ENCODE results near the gene ST8SIA2. TPM values are rescaled to one million over a fixed set of nuclear protein-coding genes. Genes with fewer than 3 reads are reported as not detected.

The ST8SIA2 gene, protein sequence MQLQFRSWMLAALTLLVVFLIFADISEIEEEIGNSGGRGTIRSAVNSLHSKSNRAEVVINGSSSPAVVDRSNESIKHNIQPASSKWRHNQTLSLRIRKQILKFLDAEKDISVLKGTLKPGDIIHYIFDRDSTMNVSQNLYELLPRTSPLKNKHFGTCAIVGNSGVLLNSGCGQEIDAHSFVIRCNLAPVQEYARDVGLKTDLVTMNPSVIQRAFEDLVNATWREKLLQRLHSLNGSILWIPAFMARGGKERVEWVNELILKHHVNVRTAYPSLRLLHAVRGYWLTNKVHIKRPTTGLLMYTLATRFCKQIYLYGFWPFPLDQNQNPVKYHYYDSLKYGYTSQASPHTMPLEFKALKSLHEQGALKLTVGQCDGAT
- 1.4 and 1.8 TPM in 2 replicates for total RNA-seq (2014; rRNA removed; shearing (Covaris generic))
- polyA plus RNA-seq (2015; cell fraction: cytosol; rRNA removed) = not detected in 2 replicates
- not detected in 2 replicates for polyA plus RNA-seq (2015; cell fraction: nucleus; rRNA removed)

DNA sequence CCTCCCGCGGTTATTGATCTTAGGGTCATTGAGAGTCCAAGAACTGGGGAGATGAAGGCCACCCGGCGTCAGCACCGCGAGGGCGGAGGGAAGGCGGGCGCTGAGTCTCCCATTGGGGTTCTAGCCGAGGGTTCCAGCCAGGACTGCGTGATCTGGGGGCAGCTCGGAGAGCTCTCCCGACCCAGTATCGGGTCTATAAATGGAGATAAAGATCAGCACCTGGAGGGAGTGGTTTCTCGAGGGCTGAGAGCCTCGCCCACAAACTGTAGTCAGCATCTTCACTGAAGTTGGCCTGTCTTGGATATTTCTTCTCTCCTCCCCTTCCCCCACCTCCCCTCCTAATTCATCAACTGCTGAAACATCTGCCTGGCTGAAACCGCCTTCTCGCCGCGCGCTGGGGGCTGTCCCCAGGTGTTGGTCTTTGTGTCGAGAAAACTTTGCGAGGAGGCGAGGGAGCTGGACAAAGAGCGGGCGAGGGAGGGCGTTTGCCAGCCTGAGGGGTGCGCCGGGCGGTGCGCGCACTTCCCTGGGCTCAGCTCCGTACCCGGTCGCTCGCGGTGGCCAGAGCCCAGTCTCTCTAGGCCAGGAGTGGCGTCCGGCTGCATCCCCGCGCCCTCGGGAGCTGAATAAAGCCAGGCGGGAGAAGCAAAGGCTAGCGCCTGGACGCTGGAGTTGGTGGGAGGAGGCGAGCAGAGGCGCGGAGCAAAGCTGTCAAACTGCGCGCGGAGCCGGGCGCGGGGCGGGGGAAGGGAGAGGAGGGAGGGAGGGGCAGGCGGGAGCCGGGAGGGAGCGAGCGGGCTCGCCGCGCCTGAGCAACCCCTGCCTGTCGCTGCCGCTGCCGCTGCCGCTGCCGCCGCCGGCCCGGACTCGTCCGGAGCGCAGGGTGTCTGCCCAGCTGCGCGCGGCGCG is at the start of gene ST8SIA2:
TSS of gene ST8SIA2 (plus strand) at position 811 of the 909 bp plus-strand sequence. CDS start 184 bp downstream, outside the sequence.
- no peak for DNase-seq (ENCODE audit: low read depth)

DNA sequence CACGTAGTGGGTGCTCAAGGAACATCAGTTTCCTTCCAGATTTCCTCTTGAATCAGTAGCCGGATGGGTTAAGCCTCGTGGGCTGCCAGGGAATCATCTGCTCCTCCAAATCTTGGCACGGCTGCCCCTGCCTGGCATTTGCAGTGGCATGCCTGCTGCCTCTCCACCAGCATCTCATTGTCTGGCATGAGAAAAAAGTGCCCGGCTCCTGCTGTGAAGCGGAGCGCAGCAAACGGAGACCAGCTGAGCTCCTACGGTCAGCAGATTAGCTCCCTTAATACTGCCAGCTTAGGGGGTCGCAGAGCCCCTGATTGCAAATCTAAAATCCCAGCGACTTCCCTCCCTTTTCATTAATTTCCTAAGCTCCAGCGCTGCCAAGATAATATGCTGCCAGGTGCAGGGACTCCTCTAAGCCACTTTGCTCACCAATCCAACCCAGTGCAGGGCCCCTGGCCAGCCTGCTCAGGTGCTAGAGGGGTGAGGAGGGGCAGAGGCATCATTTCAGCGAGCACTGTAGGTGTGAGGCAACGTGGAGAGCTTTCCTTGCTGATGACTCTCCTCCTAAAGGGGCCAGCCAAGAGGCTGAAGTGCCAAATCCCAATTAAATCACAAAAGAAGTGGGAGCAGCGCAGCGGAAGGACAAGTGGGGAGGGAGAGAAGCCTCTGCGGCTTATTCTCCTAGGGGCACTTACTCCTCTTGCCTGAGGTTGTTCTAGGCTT is 49.6 kb upstream of the ST8SIA2 start:
- no peak for DNase-seq (ENCODE audit: low read depth)

DNA sequence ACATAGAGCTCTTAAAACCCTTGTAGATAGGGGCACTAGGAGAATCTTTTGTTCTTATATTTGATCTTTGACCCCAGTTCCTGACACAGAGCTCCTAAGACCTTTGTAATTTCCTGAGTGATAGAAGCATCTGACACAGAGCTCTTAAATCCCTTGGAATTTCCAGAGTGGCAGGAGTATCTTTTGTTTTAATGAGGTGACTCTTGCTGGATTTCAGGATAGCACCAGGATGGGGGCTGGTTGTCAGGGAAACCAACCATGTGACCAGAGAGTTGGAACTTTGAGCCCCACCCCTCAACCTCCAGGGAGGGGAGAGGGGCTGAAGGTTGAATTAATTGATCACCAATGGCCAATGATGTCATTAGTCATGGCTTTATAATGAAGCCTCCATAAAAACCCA is 47.6 kb upstream of the ST8SIA2 start:
- no peak for DNase-seq (ENCODE audit: low read depth)

DNA sequence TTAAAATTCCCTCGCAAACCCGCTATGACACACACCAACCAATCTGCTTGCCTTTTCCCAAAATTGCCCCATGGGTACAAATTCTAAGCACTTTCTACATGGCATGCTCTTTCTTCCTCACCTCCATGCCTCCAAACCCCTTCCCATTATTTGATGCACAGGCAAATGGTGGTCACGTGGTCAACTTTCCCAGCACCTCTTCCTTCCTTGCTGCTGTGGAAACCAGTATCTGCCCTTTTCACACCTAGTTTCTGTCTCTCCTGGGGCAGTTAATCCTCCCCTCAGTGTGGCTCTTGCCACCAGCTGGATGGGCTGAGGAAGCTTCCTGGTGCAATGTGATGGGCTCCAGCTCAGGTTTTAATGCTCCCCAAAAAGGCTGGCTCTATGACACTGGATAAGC is 38.4 kb upstream of the ST8SIA2 start:
- DNase-seq (ENCODE audit: low read depth) = no peak

DNA sequence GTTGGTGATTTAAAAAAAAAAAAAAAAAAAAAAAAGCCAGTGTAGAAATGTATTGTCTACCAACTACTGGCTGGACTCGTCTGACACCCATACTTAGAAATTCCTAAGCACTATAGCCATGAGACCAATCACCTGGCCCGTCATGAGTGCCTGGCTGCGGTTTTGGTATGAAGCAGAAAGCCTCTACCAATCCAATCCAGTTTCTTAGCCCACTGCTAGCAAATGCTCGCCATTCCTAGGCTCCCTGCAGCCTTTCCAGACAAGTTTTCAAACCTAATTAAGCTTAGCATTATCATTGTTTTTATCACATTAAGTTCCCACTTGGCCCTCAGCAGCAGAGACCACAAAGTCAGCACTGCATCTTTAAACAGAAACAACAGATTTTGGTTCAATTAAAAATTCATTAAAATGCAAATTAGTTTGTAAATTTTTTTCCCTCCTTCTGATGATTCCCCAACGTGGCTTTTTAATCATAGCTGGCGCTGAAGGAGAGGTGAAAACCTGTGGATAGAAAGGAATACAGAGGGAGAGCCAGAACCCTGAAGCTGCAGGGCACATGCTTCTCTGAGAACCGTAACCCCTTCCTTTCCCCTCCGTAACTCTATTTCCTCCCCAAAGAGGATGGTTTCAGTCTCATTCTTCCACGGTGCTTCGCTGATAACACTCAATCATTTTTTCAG is 32.2 kb upstream of the ST8SIA2 start:
- DNase-seq (ENCODE audit: low read depth) = no peak

DNA sequence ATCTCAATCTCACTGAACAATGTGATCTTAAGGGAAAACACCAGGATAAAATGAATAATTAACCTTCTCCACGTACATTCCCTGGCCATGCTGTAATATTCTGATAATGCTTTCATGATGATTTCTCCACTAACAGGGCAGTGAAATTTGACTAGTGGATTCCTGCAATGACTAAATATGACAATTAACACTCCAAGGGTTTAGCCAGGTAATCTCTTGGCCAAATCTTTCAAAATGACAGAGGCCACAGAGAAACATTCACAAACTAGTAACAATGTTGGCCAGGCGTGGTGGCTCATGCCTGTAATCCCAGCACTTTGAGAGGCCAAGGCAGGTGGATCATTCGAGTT is 31.7 kb upstream of the ST8SIA2 start:
- no peak for DNase-seq (ENCODE audit: low read depth)

DNA sequence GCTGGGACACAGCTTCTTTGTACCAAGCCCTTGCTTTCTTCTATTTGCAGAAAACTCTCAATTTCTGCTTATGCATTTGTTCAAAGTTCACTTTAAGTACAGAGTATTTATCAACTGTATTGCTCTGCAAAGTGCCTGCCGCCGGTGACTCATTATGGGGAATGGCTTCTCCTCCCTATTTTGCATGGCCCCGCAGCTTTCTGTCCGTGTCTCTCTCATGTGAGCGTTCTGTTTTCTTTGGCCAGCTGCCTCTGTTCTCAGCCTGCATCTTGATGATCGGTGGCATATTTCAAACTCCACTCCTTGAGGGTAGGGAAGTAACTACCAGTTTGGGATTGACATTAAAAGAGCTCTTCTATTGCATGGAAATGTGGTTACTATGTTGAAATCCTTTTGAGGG is 28.6 kb upstream of the ST8SIA2 start:
- peak; percentile 66 for DNase-seq (ENCODE audit: low read depth)

DNA sequence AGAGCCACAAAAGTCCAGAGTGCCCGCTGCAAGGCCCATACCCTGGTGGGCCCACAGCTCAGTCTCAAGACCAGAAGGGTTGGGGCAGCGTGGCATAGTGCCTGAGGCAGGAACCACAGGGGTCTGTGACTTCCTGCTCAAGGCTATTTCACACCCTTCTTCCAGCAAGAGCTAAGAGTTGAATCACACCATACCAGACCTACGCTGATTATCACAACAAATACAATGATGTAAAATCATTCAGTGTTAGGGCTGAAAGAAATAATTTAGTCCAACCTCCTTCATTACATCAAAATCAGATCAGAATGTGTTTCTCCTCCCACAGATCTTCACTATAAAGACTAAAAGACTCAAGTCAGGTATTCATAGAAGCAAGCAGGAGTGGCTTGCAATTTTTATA is 27.8 kb upstream of the ST8SIA2 start:
- DNase-seq (ENCODE audit: low read depth) = no peak

DNA sequence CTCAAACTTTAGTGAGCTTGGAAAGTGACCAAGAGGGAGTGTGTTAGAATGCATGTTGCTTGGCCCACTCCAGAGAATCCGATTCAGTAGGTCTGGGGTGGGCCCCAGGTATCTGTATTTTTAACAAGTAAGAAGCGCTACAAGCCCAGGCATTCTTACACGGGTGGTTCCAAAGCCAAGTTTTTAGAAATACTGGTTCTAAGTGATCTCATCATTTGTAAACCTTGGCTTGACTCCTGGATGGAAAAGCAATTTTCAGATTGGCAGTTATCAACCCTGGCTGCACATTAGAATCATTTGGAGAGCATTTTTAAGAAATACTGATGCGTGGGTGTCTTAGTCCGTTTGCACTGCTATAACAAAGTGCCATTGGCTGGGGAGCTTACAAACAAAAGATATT is 27.3 kb upstream of the ST8SIA2 start:
- no peak for DNase-seq (ENCODE audit: low read depth)

DNA sequence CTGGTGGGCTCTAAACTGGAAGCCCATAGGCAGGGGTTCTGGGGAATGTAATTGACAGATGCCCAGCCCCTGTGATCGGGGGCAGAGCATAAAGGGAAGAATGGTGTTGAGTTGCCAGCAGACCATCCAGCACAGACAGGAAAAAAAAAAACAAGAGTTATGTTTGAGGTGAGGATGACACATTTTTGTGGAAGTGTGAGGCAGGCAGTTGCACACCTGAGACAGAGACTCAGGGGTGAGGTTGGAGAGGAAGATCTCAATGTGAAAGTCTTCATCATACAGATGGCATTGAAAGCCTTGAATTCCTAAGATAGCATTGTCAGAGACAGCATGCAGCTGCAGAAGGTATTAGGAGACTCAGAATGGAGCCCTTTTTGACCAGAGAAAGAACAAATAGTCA is 18.6 kb upstream of the ST8SIA2 start:
- DNase-seq (ENCODE audit: low read depth) = no peak

DNA sequence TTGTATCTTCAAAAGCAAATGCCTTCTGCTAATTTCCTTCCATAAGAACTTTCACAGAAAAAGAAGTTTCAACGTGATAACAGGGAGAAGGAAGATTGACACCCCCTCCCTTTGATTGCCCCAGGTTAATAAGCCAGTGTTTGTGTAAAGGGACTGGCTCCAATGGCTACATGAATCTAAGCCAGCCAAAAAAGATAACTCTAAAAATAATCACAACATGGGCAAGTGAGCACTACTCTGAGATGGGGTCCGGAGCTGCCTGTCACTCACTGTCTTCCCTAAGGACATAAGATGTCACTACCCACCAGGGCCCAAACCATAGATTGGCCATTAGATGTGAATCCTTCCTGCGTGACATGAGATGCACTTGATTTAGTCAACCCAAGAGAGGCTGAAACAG is 17.6 kb upstream of the ST8SIA2 start:
- DNase-seq (ENCODE audit: low read depth) = no peak

DNA sequence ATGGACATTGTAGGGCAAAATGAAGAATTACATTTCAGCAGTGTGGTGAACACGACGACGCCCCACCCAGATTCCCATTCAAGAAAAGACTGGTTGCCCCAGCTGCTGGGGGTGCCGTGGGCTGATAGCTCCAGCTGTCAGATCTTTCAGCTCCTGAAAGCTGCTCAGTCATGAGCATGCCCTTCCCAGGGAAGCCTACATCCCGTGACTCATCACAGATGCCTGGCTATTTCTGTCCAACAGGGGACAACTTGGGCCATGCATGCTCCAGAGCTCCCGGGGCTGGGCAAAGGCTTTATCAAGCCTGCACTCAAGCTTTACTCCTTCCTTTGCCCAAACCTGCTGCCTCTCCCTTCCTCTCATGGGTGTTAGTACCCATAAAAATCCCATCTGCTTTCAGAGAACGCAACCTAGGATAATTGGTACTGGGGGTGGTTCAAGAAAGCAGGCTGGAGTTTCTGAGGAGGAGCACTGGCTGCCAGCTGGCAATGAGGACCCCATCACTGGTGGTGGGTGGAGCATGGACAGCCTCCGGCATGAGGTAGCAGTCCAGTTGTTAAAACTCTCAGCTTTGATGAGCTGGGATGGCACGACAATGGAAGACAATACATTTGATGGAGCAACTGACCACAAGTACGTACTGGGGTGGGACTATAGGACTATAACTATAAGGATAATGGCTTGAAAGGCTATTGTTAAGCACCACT is 16.4 kb upstream of the ST8SIA2 start:
- DNase-seq (ENCODE audit: low read depth) = peak; percentile 83

DNA sequence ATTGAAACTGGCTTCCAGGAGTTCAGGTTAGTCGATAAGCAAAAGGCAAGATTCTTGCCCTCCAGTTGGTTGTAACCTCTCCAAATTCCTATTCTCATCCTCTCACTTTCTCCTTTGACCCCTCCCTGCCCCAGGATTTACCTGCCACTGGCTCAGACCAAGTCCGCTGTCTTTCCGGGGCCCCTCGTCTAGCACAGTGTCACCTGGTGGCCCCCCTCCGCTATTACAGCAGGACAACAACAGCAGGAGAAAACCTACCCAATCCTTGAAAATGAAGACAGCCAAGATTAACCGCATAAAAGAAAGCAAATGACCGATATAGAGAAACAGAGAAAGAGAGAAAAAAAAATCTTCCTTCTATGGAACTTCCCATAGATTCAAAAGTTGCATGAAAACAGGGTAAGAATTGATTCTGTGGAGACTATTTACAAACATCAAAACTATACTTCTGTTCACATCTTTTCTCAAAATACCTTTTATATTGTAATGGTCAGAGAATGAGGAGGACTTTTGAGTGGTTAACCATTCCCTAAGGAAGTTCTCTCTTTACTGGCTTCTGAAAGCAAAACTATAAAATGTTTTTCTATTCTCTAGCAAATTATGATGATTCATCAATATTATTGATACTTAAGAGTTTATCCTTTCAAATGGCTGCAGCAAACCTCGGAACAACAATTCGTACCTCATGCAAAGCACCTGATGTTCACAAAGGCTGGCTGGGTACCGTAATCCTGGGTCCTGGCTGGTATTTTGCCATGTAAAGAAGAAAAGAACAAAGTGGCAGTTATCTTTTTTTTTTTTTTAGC is 10.0 kb upstream of the ST8SIA2 start:
- no peak for DNase-seq (ENCODE audit: low read depth)

DNA sequence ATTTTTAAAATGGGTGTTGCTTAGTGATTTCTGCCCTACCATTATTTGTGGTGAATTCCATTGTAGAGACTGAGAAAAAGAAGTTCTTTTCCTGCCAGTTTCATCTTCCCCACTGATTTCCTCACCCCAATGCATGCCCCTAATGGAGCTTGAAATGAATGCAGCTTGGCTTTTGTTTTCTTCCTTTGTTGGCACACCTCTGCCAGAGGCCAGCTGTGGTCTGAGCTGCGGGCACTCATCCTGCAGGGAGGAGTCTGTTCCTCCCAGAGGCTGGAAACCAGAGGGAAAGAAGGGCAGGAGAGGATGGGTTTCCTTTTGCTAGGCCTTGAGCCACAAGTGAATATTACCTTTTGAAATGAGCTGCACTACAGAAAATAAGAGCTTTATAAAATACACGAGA is 9.3 kb upstream of the ST8SIA2 start:
- DNase-seq (ENCODE audit: low read depth) = peak; percentile 61

DNA sequence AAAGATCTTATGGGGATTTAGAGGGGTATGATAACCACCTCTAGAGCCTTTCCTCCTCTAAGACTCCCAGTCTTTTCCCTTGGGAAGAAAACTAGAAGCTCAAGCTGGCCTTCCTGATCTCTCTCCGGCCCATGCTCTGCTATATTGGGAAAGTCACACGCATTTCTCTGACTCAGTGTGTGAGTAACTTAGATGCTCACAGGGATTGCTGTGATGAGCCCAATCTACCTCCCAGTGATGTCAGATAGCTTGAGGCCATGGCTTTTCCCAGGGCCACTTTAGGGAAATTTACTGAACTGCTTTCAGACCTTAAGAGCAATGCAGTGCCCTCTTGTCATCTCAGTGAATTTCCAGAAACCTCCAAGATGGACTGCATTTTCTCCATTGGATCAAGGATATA is 8.6 kb upstream of the ST8SIA2 start:
- peak; percentile 79 for DNase-seq (ENCODE audit: low read depth)

DNA sequence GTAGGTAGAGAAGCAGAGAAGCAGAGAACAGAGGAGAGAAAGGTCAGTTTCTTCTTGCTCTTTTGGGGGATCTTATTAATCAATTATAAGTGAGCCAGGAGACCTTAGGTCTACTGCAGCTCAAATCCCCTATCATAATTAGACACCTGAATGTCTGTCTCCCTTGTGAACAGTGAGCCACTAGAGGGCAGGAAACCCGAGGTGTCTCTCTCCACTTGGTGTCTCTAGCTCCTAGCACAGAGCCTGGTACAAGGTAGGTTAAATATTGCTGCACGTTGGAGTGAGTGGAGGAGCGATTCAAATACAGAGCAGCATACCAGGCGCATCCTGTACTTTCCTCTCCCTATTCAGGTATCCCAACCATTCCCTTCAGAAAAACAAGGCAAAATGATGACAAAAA is 2.0 kb upstream of the ST8SIA2 start:
- peak; percentile 36 for DNase-seq (ENCODE audit: low read depth)

DNA sequence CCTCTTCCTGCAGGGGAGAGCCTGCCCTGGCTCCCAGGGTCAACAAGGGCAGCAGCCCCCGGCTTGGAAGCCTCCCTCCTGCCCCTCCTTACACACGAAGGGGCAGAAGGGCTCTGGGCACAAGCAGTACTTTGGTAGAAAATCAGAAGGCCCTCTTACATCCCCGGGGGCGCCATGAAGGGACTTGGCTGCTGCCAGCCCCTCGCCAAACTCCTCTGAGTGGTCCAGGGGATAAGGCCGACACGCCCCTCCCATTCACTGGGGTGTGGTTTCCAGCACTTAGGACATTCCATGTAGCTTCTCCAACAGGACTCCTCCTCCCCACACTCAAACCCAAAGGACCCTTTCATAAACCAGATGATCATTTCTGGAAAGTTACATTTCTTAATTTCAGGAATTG is 1.2 kb upstream of the ST8SIA2 start:
- no peak for DNase-seq (ENCODE audit: low read depth)

DNA sequence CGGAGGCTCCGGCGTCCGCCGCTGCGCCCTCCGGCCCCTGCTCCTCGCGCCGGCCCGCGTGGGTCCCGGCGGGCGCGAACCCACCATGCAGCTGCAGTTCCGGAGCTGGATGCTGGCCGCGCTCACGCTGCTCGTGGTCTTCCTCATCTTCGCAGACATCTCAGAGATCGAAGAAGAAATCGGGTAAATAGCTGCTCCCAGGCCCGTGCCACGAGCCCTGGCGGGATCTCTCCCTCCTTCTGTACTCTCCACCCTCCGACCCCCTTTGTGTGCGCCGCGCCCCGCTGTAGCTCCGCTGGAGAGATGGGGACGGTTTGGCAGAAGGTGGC is 263 bp downstream of the ST8SIA2 start:
- no peak for DNase-seq (ENCODE audit: low read depth)

DNA sequence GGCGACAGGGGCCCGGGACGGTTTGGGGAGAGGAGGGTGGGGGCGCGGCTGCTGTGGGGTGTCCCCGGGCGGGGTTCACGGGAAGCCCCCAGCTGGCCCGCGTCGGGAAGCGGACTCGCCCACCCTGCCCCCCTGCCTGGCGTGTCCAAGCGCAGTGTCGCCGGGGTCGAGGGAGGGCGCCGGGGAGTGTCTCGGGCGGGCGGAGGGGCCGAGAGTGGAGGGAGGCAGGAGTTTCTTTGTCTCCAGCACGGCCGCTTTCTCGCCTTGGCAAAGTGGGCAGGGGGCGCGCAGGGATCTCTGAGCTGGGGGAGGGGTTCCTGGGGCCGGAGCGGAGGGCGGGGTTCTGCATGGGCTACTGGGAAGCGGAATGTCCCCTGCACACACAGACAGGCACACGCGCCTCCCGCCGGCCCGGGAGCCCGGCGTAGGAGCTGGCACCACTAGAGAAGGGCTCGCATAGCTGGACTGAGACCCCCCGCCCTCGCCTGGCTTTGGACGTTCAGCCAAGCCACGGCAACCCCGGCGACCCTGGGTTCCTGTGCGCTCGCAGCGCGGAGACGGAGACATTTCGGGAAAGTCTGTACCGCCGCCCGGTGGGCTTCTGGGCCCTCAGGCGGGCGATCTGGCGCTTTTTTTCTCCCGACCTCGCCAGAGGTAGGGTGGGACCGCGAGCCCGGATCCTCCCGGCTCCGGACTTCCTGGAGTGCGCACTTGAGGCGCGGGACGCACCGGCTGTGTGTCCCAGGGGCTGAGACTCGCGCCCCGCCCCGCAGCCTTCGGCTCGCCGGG is 822 bp downstream of the ST8SIA2 start:
- no peak for DNase-seq (ENCODE audit: low read depth)
